ENCODE data around the gene SFI1.
"Not testable (repeated sequence)": the region's sequence is repeated elsewhere in the genome, so short reads cannot be mapped to it uniquely, and the experiment has no call there.

- TF ChIP-seq CTCF (IDR thresholded peaks at IDR 0.05; ENCODE audit: control extremely low read depth in 1 of 3, insufficient read depth in 1 of 3, low read depth in 1 of 3, low read length in 3 of 3); EGR1 (IDR thresholded peaks at IDR 0.05; ENCODE audit: borderline replicate concordance, low read depth, low read length); GABPA (IDR thresholded peaks at IDR 0.05; ENCODE audit: borderline replicate concordance, insufficient read depth, low read length); EZH2 (IDR thresholded peaks at IDR 0.05; ENCODE audit: low read depth, low read length, severe bottlenecking); KDM1A (IDR thresholded peaks at IDR 0.05; ENCODE audit: borderline replicate concordance, low read length); HDAC2 (IDR thresholded peaks at IDR 0.05; ENCODE audit: borderline replicate concordance in 1 of 2, low read depth in 2 of 2, low read length in 2 of 2); YY1 (IDR thresholded peaks at IDR 0.05; ENCODE audit: low read depth, low read length): not testable (repeated sequence)
Observed at GRCh38 chr22:31493355-31493754, 3.0 kb upstream of the SFI1 start.
